Measurements from ENCODE around the gene ANKRD34C. TPM values are rescaled to one million over a fixed set of nuclear protein-coding genes. Genes with fewer than 3 reads are reported as not detected.
"Not testable (repeated sequence)": the region's sequence is repeated elsewhere in the genome, so short reads cannot be mapped to it uniquely, and the experiment has no call there.

The ANKRD34C gene
- total RNA-seq, 2 donors from 2014 or later = not detected

DNA sequence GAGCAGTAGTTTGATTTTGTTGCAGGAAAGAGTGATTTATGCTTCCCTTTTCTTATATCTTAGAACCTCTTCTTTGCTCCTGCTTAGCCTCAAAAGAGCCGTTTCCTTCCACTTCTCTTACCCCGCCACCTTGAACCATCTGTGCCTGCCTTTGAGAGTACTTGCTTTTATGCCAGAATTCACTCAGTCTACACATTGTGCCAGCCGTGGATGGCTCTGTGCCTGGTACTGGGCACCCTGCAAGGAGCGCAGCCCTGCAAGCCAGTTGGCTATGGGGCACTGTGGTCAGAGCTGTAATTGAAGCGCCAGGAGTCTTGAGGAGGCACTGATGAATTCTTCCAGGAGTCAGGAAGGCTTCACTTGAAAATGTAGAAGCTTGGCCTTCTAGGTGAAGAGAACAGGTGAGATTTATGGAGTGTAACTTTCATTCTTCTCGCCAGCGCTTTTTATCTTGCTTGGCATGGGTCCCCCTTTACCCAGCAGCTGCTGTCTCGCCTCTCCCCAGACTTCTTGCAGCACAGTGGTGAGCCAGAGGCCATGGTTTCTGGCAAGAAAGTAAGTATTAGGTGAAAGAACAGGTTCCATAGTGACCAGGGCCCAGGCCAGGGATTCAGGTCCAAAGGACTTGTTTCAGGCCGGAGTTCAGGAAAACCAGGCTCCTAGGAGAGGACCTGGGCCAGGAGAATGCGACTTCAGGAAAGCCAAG is 33.3 kb downstream of the ANKRD34C start:
- ATAC-seq (replicated peaks in 1 of 2) (no peak), DNase-seq (no peak)
- Mint-ChIP-seq H3K27me3 (ENCODE audit: low read depth) (no peaks in the 10 kb centered on the region), H3K27ac (no peak overlapping the region), H3K36me3 (ENCODE audit: insufficient read depth in 2 of 2) (peaks cover 14 to 30% of the 10 kb centered on the region in 2 donors), H3K4me3 (no peak overlapping the region), H3K9me3 (no peaks in the 10 kb centered on the region), H3K4me1 (ENCODE audit: low read depth) (peaks cover 32% of the 10 kb centered on the region)

DNA sequence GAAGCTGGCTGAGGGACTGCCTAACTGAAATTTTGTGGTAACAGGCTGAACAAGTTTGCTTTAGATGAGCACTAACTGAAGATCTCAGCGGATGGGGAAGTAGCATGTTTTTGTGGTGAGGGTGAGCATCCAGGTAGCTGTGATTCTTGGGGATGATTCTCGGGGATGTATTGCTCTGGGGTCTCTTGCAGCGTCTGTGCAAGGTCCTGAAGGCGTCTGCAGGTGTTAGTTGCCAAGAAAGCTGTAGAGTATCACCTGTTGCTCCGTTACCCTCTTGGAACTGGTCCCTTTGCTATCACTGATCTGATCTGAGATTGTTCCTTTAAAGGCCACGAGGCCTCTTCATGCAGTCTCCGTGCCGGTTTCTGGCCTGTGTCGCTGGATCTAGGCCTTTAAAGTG is 34.3 kb downstream of the ANKRD34C start:
- no peaks in the 10 kb centered on the region for H3K9me3 Mint-ChIP-seq
- peaks cover 28% of the 10 kb centered on the region for H3K4me1 Mint-ChIP-seq (ENCODE audit: low read depth)
- H3K4me3 Mint-ChIP-seq = no peak overlapping the region
- no peak for ATAC-seq (replicated peaks in 1 of 2)
- no peak overlapping the region for H3K27ac Mint-ChIP-seq
- H3K36me3 Mint-ChIP-seq (ENCODE audit: insufficient read depth in 2 of 2) = peaks cover 14 to 28% of the 10 kb centered on the region in 2 donors
- DNase-seq = no peak
- no peaks in the 10 kb centered on the region for H3K27me3 Mint-ChIP-seq (ENCODE audit: low read depth)

- H3K27ac Mint-ChIP-seq; H3K4me1 Mint-ChIP-seq (ENCODE audit: low read depth); H3K9me3 Mint-ChIP-seq; H3K4me3 Mint-ChIP-seq; ATAC-seq (replicated peaks in 1 of 2); H3K27me3 Mint-ChIP-seq (ENCODE audit: low read depth); DNase-seq: not testable (repeated sequence)
- H3K36me3 Mint-ChIP-seq (ENCODE audit: insufficient read depth in 2 of 2) = peaks cover 6 to 33% of the 10 kb centered on the region in 2 donors
Measured at GRCh38 chr15:79319973-79320372, 37.5 kb downstream of the ANKRD34C start.

DNA sequence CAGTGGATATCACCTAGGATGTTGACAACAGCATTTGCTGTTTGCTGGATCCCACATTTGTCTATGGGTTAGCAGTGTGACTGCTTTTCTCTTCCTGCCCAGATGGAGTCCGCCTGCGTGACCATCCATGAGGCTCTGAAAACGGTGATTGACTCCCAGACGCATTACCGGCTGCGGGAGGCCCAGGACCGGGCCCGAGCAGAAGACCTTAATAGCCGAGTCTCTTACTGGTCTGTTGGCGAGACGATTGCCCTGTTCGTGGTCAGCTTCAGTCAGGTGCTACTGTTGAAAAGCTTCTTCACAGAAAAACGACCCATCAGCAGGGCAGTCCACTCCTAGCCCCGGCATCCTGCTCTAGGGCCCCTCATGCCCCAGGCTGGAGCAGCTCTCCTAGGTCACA is 39.4 kb downstream of the ANKRD34C start:
- Mint-ChIP-seq H3K4me1 (ENCODE audit: low read depth) (no peaks in the 10 kb centered on the region), H3K36me3 (ENCODE audit: insufficient read depth in 2 of 2) (peaks cover 9 to 30% of the 10 kb centered on the region in 2 donors), H3K27me3 (ENCODE audit: low read depth) (no peaks in the 10 kb centered on the region), H3K27ac (no peak overlapping the region), H3K9me3 (no peaks in the 10 kb centered on the region), H3K4me3 (no peak overlapping the region)
- ATAC-seq (replicated peaks in 1 of 2) (no peak), DNase-seq (no peak)

DNA sequence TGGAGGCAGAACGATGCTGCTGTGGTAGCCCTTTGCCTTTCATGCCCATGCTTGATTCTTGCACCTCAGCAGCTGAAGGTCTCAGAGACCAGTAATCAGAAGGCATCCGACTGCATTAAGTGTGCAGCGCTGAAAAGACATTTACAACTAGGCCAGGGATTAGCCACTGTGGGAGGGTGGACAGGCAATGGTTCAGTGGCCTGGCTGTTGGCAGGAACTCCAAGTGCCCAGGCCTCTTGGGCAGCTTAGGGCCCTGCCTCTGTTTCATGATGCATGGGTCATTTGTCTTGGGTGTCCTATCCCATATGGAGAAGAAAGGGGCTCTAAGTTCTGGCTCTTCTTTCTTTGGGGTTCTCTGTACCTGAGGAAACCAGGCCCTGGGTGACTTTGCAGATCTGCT is 39.8 kb downstream of the ANKRD34C start:
- Mint-ChIP-seq H3K27me3 (ENCODE audit: low read depth) (no peaks in the 10 kb centered on the region), H3K4me3 (no peak overlapping the region), H3K9me3 (no peaks in the 10 kb centered on the region), H3K4me1 (ENCODE audit: low read depth) (no peaks in the 10 kb centered on the region), H3K27ac (no peak overlapping the region), H3K36me3 (ENCODE audit: insufficient read depth in 2 of 2) (peaks cover 9 to 29% of the 10 kb centered on the region in 2 donors)
- ATAC-seq (replicated peaks in 1 of 2) = no peak
- DNase-seq = no peak

DNA sequence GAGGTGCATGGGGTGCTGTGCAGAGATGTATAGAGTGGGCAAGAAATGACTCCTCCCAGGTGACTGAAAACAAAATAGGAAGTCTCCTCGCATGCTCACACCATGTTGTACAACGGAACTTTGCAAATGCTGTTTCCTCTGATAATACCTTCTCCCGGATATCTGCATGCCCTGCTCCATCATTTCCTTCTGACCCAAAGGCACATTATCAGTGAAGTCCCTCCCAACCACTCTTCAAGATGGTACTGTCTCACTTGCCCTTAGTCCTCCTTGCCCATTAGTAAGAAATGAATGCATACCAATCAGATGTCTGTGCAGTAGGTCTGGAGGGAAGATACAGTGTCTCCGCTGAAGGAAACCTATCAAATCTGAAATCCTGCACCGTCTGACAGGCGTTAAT is 40.4 kb downstream of the ANKRD34C start:
- Mint-ChIP-seq H3K4me1 (ENCODE audit: low read depth) (no peaks in the 10 kb centered on the region), H3K4me3 (no peak overlapping the region), H3K36me3 (ENCODE audit: insufficient read depth in 2 of 2) (peaks cover 5 to 27% of the 10 kb centered on the region in 2 donors), H3K27me3 (ENCODE audit: low read depth) (no peaks in the 10 kb centered on the region), H3K9me3 (no peaks in the 10 kb centered on the region), H3K27ac (no peak overlapping the region)
- ATAC-seq (replicated peaks in 1 of 2) (no peak), DNase-seq (no peak)

DNA sequence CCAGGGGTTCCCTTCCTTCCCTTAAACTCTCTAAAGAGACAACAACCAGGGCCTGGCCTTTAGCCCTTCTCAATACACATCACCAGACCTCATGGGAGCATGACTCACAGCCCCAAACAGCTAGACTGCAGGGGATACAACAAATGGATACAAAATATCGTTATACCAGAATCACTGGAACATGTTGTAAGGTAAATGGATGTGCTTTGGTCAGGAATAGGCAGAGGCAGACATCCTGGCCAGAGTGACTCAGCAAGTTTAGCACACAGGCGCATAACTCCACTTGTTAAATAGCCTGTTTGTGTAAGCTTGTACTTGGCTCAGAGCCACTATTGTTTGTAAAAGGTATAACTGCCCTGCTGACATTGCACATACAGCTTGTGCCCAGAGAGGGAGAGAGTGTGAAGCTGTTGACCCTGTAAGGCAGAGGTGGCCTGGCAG is 46.7 kb downstream of the ANKRD34C start:
- Mint-ChIP-seq H3K27ac (no peak overlapping the region), H3K4me3 (no peak overlapping the region), H3K9me3 (no peaks in the 10 kb centered on the region), H3K4me1 (ENCODE audit: low read depth) (no peaks in the 10 kb centered on the region), H3K27me3 (ENCODE audit: low read depth) (no peaks in the 10 kb centered on the region), H3K36me3 (ENCODE audit: insufficient read depth in 2 of 2) (peaks cover 4 to 15% of the 10 kb centered on the region in 2 donors)
- DNase-seq (no peak), ATAC-seq (replicated peaks in 1 of 2) (no peak)

Other genes starting within 250 kb of the ANKRD34C start
- not detected for gene RASGRF1, start 191.9 kb upstream of the ANKRD34C start, total RNA-seq
- gene TMED3, start 28.4 kb downstream of the ANKRD34C start, total RNA-seq = 10 to 100 TPM; 42.2 to 44.8 TPM
- under 1 TPM; 0.37 to 0.62 TPM for gene MINAR1, start 149.6 kb downstream of the ANKRD34C start, total RNA-seq